ENCODE data around the gene RAD51B. TPM values are rescaled to one million over a fixed set of nuclear protein-coding genes. Genes with fewer than 3 reads are reported as not detected.

The RAD51B gene
- polyA plus RNA-seq, 1 experiment: 6.6 TPM

DNA sequence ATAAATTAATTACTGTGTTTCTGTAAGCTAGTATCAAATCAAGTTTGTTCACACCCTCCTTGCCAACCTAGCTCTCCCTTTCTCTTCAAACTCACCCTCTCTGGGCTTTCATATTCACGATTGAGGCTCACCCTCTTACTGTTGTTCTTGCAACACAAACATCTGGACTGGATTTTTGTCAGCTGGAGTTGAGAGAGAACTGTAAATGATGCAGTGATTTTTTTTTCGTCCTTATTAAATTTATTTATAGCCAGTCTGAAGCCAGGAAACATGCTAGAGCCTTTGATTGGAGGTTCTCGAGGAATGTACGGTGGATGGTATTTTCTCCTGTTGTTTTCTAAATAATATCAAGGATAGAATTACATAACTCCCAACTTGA is 488.2 kb downstream of the RAD51B start:
- TF ChIP-seq, protein P1, sequence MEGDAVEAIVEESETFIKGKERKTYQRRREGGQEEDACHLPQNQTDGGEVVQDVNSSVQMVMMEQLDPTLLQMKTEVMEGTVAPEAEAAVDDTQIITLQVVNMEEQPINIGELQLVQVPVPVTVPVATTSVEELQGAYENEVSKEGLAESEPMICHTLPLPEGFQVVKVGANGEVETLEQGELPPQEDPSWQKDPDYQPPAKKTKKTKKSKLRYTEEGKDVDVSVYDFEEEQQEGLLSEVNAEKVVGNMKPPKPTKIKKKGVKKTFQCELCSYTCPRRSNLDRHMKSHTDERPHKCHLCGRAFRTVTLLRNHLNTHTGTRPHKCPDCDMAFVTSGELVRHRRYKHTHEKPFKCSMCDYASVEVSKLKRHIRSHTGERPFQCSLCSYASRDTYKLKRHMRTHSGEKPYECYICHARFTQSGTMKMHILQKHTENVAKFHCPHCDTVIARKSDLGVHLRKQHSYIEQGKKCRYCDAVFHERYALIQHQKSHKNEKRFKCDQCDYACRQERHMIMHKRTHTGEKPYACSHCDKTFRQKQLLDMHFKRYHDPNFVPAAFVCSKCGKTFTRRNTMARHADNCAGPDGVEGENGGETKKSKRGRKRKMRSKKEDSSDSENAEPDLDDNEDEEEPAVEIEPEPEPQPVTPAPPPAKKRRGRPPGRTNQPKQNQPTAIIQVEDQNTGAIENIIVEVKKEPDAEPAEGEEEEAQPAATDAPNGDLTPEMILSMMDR (IDR thresholded peaks at IDR 0.05; ENCODE audit: low read depth, low read length): no peak
- POLR2A ChIA-PET: interaction anchor here (0.8 kb wide), 1 partner anchor 42 kb away, joined by 3 read pairs; no protein-coding TSS in a partner anchor
- H3K9me3 ChIP-seq (ENCODE audit: control insufficient read depth, insufficient read depth, low read length): no peaks in the 10 kb centered on the region; the same call in 1 of the 2 replicates

GRCh38 chr14:68308726-68309520 is 489.3 kb downstream of the RAD51B start:
- no peak overlapping the region for H3K4me3 ChIP-seq (ENCODE audit: low read depth, low read length)

More for the DNA sequence above, 488.2 kb downstream of the RAD51B start:
- no peak overlapping the region for H3K27ac ChIP-seq (ENCODE audit: low read depth, low read length)
- no peak for DNase-seq (ENCODE audit: low read depth, low spot score)
- H3K4me3 ChIP-seq (ENCODE audit: low read depth, low read length): no peak overlapping the region
- H3K27me3 ChIP-seq (ENCODE audit: control insufficient read depth, insufficient read depth, low read length): no peaks in the 10 kb centered on the region
- CTCF ChIA-PET: no interaction called here

GRCh38 chr14:68309616-68310015 is 490.0 kb downstream of the RAD51B start:
- H3K27me3 ChIP-seq (ENCODE audit: control insufficient read depth, insufficient read depth, low read length): no peaks in the 10 kb centered on the region
- no peak overlapping the region for H3K27ac ChIP-seq (ENCODE audit: low read depth, low read length)
- H3K9me3 ChIP-seq (ENCODE audit: control insufficient read depth, insufficient read depth, low read length): no peaks in the 10 kb centered on the region
- ChIA-PET POLR2A (interaction anchor here (1.6 kb wide), 1 partner anchor 484 kb away, joined by 5 read pairs; the partner anchor contains the start of gene ZFP36L1), CTCF (no interaction called here)
- no peak for DNase-seq (ENCODE audit: low read depth, low spot score)
- TF ChIP-seq, protein P1 (IDR thresholded peaks at IDR 0.05; ENCODE audit: low read depth, low read length): no peak
- H3K4me3 ChIP-seq (ENCODE audit: low read depth, low read length): no peak overlapping the region

More at GRCh38 chr14:68308726-68309520, 489.3 kb downstream of the RAD51B start:
- DNase-seq (ENCODE audit: low read depth, low spot score): no peak
- Histone ChIP-seq H3K27ac (ENCODE audit: low read depth, low read length) (no peak overlapping the region), H3K27me3 (ENCODE audit: control insufficient read depth, insufficient read depth, low read length) (no peaks in the 10 kb centered on the region), H3K9me3 (ENCODE audit: control insufficient read depth, insufficient read depth, low read length) (no peaks in the 10 kb centered on the region)
- CTCF ChIA-PET: no interaction called here
- POLR2A ChIA-PET: interaction anchor here (0.7 to 1.6 kb wide), 2 partner anchors 472 to 484 kb away, joined by 3 to 5 read pairs; partner anchors contain the start of gene ZFP36L1
- TF ChIP-seq, protein P1 (IDR thresholded peaks at IDR 0.05; ENCODE audit: low read depth, low read length): no peak

GRCh38 chr14:68312300-68312699 is 492.7 kb downstream of the RAD51B start:
- ChIA-PET POLR2A (no interaction called here), CTCF (interaction anchor here (0.6 kb wide), 2 partner anchors 367 to 368 kb away, joined by 3 to 6 read pairs; no protein-coding TSS in a partner anchor)
- TF ChIP-seq, protein P1 (IDR thresholded peaks at IDR 0.05; ENCODE audit: low read depth, low read length): no peak

More at GRCh38 chr14:68312300-68312699, 492.7 kb downstream of the RAD51B start:
- Histone ChIP-seq H3K4me3 (ENCODE audit: low read depth, low read length) (no peak overlapping the region), H3K27me3 (ENCODE audit: control insufficient read depth, insufficient read depth, low read length) (no peaks in the 10 kb centered on the region), H3K27ac (ENCODE audit: low read depth, low read length) (no peak overlapping the region), H3K9me3 (ENCODE audit: control insufficient read depth, insufficient read depth, low read length) (no peaks in the 10 kb centered on the region)
- DNase-seq (ENCODE audit: low read depth, low spot score): no peak

Measured in AG04450 (cell line).